ENCODE measurements around the gene PDE2A.

Gene PDE2A

DNA sequence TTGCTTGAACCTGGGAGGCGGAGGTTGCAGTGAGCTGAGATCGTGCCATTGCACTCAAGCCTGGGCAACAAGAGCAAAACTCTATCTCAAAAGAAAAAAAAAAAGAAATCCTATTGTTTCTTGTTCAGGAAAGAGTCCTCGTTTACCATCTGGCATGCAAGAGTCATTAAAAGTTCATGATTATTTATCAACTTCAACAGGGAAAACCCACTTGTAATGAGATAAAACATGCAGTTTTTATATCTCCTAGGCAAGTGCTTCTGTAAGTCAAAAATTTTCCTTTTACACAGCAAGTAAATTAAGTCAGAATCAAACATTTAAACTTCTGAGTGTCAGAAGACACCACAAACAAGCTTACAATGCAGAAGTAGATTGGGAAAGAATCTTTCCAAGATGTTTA is 145.2 kb downstream of the PDE2A start:
- Histone ChIP-seq H3K36me3 (ENCODE audit: control insufficient read depth, insufficient read depth, low read length) (no peaks in the 10 kb centered on the region), H3K79me2 (no peaks in the 10 kb centered on the region), H3K4me2 (ENCODE audit: low read length) (no peak overlapping the region), H3K9me3 (ENCODE audit: control insufficient read depth, low read length) (no peaks in the 10 kb centered on the region), H3K4me1 (no peaks in the 10 kb centered on the region), H3K4me3 (ENCODE audit: low read depth, low read length) (no peak overlapping the region), H2AFZ (no peak overlapping the region), H3K27ac (no peak overlapping the region), H3K9ac (no peak overlapping the region), H3K27me3 (ENCODE audit: control insufficient read depth, insufficient read depth, low read length) (no peaks in the 10 kb centered on the region)
- TF ChIP-seq, protein P1, sequence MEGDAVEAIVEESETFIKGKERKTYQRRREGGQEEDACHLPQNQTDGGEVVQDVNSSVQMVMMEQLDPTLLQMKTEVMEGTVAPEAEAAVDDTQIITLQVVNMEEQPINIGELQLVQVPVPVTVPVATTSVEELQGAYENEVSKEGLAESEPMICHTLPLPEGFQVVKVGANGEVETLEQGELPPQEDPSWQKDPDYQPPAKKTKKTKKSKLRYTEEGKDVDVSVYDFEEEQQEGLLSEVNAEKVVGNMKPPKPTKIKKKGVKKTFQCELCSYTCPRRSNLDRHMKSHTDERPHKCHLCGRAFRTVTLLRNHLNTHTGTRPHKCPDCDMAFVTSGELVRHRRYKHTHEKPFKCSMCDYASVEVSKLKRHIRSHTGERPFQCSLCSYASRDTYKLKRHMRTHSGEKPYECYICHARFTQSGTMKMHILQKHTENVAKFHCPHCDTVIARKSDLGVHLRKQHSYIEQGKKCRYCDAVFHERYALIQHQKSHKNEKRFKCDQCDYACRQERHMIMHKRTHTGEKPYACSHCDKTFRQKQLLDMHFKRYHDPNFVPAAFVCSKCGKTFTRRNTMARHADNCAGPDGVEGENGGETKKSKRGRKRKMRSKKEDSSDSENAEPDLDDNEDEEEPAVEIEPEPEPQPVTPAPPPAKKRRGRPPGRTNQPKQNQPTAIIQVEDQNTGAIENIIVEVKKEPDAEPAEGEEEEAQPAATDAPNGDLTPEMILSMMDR (IDR thresholded peaks at IDR 0.05): no peak

DNA sequence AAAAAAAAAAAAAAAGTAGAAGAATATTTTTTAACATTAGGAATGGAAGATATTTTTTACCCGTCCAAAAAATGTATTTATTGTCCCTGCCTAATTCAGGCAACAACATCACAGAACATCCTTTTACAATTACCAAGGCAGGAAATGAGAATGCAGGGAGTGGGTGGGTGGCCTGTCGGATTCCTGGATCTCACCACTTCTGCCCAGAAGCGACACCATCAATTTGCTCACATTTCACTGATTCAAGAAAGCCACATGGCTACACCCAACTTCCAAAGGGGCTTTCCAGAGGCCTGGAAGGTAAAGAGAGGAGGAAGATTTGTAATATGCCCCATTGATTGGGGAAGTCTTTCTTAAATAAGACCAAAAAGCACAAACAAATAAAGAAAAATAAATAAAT is 146.1 kb downstream of the PDE2A start:
- H3K4me2 ChIP-seq (ENCODE audit: low read length): no peak overlapping the region
- H2AFZ ChIP-seq: no peak overlapping the region
- no peak overlapping the region for H3K4me3 ChIP-seq (ENCODE audit: low read depth, low read length)
- TF ChIP-seq, protein P1 (IDR thresholded peaks at IDR 0.05): no peak
- H3K9me3 ChIP-seq (ENCODE audit: control insufficient read depth, low read length): no peaks in the 10 kb centered on the region
- H3K36me3 ChIP-seq (ENCODE audit: control insufficient read depth, insufficient read depth, low read length): no peaks in the 10 kb centered on the region
- no peaks in the 10 kb centered on the region for H3K27me3 ChIP-seq (ENCODE audit: control insufficient read depth, insufficient read depth, low read length)
- no peaks in the 10 kb centered on the region for H3K79me2 ChIP-seq
- no peak overlapping the region for H3K27ac ChIP-seq
- no peak overlapping the region for H3K9ac ChIP-seq
- H3K4me1 ChIP-seq: no peaks in the 10 kb centered on the region
